Tibial nerve (tissue), 4 donors: ENCODE results near the gene ZNF423.

ENCODE experiments used
- CTCF ChIP-seq, 5 experiments: fragments of 200-600 bp in 3 of 5; fragments of 450-650 bp in 2 of 5; sonication (generic) in 3 of 5; IDR thresholded peaks; one replicate each; pipeline ENCODE4 v1.5.1; 2016 to 2019; ENCODE audit warnings: antibody characterized with exemption in 5 of 5, mild to moderate bottlenecking in 3 of 5, moderate library complexity in 2 of 5
- EP300 ChIP-seq, 2 donors: sonication (generic); formaldehyde crosslinking; IDR thresholded peaks; one replicate each; pipeline ENCODE4 v1.6.1; 2017; ENCODE audit warnings: antibody characterized with exemption in 2 of 2, mild to moderate bottlenecking in 1 of 2
- POLR2A ChIP-seq, 2 donors: fragments of 450-650 bp; IDR thresholded peaks; one replicate each; pipeline ENCODE4 v1.6.1; 2017; ENCODE audit warnings: antibody characterized with exemption in 2 of 2, mild to moderate bottlenecking in 2 of 2, moderate library complexity in 2 of 2

- TF ChIP-seq POLR2A (IDR thresholded peaks at IDR 0.05): no peak
- no peak for TF ChIP-seq CTCF (IDR thresholded peaks at IDR 0.05)
- no peak for TF ChIP-seq EP300 (IDR thresholded peaks at IDR 0.05)
Observed at GRCh38 chr16:49788572-49788971, 67.3 kb downstream of the ZNF423 start.
